Measurements from ENCODE around the gene MOV10L1. TPM values are rescaled to one million over a fixed set of nuclear protein-coding genes. Genes with fewer than 3 reads are reported as not detected.

MOV10L1 gene
- total RNA-seq, 3 donors from 2014 or later: not detected

DNA sequence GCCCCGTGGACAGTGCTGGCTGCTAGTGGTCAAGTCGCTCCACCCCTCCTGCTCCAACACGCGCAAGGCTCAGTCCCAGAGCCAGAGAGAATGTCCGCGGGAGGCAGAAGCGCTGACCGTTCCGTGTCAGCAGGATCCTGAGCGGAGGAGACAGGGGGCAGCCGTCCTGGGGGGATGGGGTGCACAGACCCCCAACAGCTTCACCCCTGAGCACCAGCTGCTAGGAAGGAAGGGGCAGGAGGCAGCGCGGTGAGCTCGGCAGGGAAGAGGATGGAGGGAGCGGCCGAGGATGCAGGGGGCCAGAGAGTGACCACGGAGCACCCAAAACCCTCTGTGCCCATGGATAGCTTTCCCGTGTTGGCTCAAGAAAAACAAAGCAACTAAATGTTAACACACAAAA is 25.4 kb upstream of the MOV10L1 start:
- no peaks in the 10 kb centered on the region for H3K9me3 Mint-ChIP-seq
- H3K4me1 Mint-ChIP-seq (ENCODE audit: low read depth): peaks cover 1% of the 10 kb centered on the region
- no peak for ATAC-seq
- H3K36me3 Mint-ChIP-seq (ENCODE audit: insufficient read depth): no peaks in the 10 kb centered on the region
- H3K4me3 Mint-ChIP-seq: no peak overlapping the region
- H3K27me3 Mint-ChIP-seq (ENCODE audit: low read depth): peaks cover 13% of the 10 kb centered on the region
- no peak for DNase-seq

DNA sequence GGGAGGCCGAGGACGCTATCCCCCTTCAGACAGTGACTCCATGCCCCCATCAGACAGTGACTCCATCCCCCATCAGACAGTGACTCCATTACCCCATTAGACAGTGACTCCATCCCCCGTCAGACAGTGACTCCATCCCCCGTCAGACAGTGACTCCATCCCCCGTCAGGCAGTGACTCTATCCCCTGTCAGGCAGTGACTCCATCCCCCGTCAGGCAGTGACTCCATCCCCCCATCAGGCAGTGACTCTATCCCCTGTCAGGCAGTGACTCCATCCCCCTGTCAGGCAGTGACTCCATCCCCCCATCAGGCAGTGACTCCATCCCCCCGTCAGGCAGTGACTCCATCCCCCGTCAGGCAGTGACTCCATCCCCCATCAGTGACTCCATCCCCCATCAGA is 22.6 kb upstream of the MOV10L1 start:
- ATAC-seq (no peak), DNase-seq (no peak)
- Mint-ChIP-seq H3K4me3 (no peak overlapping the region), H3K27me3 (ENCODE audit: low read depth) (peaks cover 1% of the 10 kb centered on the region), H3K4me1 (ENCODE audit: low read depth) (no peaks in the 10 kb centered on the region), H3K9me3 (no peaks in the 10 kb centered on the region), H3K36me3 (ENCODE audit: insufficient read depth) (no peaks in the 10 kb centered on the region)

DNA sequence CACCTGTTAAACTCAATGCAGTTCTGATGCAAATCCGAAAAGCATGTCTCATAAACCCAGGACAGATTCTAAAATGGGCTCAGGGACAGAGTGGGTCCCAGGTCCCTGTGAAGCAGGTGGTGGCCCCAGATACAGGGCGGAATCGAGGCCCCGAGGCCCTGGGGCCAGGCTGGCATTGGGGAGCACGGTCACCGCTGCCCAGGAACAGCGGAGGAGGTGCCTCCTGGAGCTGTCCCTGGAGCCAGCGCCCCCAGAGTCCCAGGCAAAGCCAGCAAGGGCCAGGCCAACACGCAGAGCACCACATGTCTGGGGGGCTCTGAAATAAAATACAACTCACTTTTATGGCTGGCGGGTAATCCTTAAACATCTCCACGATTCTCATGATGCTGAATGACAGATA is 21.7 kb upstream of the MOV10L1 start:
- H3K27me3 Mint-ChIP-seq (ENCODE audit: low read depth): peaks cover 1% of the 10 kb centered on the region
- no peak overlapping the region for H3K4me3 Mint-ChIP-seq
- H3K4me1 Mint-ChIP-seq (ENCODE audit: low read depth): no peaks in the 10 kb centered on the region
- ATAC-seq (no peak), DNase-seq (no peak)
- H3K9me3 Mint-ChIP-seq: no peaks in the 10 kb centered on the region
- no peaks in the 10 kb centered on the region for H3K36me3 Mint-ChIP-seq (ENCODE audit: insufficient read depth)

DNA sequence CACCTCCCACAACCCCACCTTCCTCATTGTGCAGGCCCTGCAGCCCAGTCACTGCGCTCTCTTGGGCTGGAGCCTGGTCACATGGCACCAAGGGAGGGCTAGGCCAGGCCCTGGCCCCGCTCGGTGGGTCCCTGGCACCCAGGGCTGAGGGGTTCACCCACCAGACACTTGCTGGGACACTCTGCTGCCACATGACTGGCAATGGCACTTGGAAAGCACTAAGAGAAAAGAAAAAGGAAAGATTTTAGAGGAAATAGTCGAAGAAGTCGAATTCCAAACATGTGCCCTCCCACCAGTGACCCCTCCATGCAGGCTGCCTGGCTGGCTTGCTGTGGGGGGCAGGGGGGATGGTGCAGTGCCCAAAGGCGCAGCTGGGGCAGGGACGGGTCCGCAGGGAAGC is 19.4 kb upstream of the MOV10L1 start:
- H3K4me1 Mint-ChIP-seq (ENCODE audit: low read depth): no peaks in the 10 kb centered on the region
- no peaks in the 10 kb centered on the region for H3K9me3 Mint-ChIP-seq
- DNase-seq: no peak
- peaks cover 1% of the 10 kb centered on the region for H3K27me3 Mint-ChIP-seq (ENCODE audit: low read depth)
- H3K36me3 Mint-ChIP-seq (ENCODE audit: insufficient read depth): no peaks in the 10 kb centered on the region
- H3K4me3 Mint-ChIP-seq: no peak overlapping the region
- ATAC-seq: no peak

DNA sequence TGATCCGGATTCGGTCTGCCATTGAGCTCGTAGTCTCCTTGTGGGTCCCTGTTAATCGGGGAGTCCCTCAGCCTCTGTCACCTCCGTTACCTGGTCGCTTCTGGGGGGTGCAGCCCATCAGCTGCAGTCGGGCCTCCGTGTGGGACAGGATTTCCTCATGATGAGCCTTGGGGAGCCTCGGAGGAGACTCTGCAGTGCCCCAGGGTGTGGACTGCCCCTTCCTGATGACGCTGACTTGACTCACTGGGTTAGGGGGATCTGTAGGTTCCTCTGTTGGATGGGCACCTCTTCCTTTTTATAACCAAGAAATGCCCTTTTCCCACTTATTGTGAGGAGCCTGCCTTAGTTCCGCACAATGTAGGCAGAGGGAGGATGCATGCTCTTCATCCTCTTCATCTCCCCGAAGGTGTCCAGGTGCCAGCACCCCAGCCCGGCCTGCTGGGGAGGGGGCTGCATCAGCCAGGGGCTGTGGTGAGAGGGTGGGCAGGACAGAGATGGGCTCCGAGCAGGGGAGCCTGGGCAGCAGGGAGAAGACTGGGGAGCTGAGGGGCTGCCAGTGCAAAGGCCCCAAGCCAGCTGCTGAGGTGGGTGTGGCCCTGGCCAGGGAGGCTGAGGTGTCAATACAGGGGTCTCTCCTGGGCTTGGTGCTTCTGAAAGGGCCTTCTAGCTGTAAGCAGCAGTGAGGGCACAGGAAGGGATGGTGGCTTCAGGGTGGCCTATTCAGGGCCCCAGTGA is 18.2 kb upstream of the MOV10L1 start:
- Mint-ChIP-seq H3K9me3 (no peaks in the 10 kb centered on the region), H3K4me1 (ENCODE audit: low read depth) (no peaks in the 10 kb centered on the region), H3K36me3 (ENCODE audit: insufficient read depth) (no peaks in the 10 kb centered on the region), H3K27me3 (ENCODE audit: low read depth) (no peaks in the 10 kb centered on the region), H3K4me3 (no peak overlapping the region)
- no peak for DNase-seq
- ATAC-seq: no peak

DNA sequence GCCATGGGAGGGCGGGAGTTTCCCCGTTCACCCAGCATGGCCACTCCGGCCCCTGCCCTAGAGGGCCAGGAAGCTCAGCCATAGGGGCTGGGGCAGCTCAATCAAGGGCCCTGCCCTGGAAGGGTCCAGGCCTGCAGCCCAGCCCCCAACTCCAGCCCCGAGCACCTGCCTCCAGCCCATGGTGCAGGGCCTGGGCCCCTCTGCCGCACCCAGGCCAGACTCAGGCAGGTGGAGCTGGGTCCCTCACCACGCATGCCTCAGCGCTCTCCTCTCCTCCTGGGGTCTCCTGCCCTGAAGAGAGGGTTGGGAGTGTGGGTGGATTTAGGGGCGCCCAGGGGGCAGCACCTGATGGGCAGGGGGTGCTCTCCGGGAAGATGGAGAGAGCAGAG is 17.6 kb upstream of the MOV10L1 start:
- ATAC-seq: no peak
- no peak for DNase-seq
- H3K9me3 Mint-ChIP-seq: no peaks in the 10 kb centered on the region
- no peak overlapping the region for H3K4me3 Mint-ChIP-seq
- H3K4me1 Mint-ChIP-seq (ENCODE audit: low read depth): no peaks in the 10 kb centered on the region
- H3K27me3 Mint-ChIP-seq (ENCODE audit: low read depth): no peaks in the 10 kb centered on the region
- H3K36me3 Mint-ChIP-seq (ENCODE audit: insufficient read depth): no peaks in the 10 kb centered on the region

DNA sequence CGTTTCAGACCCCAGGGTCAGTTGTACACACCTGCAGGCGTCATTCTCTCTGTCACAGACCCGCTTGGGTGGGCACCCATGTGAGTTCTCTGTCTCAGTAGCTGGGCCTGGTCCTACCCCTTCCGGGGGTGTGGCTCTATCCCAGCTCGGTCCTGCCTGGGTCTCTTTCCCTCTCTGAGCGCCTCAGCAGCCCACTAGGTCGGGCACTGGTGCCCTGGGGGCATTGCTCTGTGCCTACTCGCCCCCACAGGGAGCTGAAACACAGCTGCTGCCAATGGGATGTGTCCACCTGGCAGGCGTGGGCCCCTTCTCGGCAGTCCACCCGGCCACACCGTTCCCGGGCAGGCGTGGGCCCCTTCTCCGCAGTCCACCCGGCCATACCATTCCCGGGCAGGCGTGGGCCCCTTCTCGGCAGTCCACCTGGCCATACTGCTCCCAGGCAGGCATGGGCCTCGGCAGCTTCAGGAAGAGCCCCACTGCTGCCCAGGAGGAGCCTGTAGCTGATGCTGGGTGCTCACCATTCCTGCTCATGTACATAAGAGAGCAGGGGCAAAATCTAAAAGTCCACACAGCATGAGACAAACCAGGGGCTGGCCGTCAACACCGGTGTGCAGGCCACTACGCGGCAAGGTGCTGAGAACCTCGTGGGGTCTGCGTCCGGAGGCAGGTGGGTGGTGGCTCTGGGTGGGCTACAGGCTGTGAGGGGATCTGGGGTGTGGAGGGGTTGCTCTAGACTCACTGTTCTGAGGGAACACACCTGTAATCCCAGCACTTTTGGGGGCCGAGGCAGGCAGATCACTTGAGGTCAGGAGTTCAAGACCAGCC is 16.9 kb upstream of the MOV10L1 start:
- H3K27me3 Mint-ChIP-seq (ENCODE audit: low read depth): no peaks in the 10 kb centered on the region
- ATAC-seq: no peak
- H3K4me3 Mint-ChIP-seq: no peak overlapping the region
- no peaks in the 10 kb centered on the region for H3K9me3 Mint-ChIP-seq
- no peaks in the 10 kb centered on the region for H3K36me3 Mint-ChIP-seq (ENCODE audit: insufficient read depth)
- H3K4me1 Mint-ChIP-seq (ENCODE audit: low read depth): no peaks in the 10 kb centered on the region
- DNase-seq: no peak

DNA sequence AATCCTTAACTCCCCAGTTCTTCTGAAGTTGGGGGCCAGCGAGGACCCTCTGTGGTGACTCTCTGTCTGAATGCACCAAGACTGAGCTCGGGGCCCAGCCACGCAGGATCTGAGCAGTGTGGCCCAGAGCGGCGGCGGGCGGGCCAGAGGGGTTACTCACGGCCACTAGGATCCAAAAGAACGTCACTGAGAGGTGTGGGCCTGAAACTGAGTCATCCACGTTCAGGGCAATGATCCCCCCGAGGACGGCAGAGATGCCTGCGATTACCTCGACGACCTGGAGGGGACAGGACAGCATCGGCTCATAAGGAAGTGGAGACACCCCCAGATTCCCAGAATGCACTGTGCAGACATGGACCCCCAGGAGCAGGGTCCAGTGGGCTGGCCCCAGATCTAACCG is 15.8 kb upstream of the MOV10L1 start:
- ATAC-seq: no peak
- H3K4me3 Mint-ChIP-seq: no peak overlapping the region

DNA sequence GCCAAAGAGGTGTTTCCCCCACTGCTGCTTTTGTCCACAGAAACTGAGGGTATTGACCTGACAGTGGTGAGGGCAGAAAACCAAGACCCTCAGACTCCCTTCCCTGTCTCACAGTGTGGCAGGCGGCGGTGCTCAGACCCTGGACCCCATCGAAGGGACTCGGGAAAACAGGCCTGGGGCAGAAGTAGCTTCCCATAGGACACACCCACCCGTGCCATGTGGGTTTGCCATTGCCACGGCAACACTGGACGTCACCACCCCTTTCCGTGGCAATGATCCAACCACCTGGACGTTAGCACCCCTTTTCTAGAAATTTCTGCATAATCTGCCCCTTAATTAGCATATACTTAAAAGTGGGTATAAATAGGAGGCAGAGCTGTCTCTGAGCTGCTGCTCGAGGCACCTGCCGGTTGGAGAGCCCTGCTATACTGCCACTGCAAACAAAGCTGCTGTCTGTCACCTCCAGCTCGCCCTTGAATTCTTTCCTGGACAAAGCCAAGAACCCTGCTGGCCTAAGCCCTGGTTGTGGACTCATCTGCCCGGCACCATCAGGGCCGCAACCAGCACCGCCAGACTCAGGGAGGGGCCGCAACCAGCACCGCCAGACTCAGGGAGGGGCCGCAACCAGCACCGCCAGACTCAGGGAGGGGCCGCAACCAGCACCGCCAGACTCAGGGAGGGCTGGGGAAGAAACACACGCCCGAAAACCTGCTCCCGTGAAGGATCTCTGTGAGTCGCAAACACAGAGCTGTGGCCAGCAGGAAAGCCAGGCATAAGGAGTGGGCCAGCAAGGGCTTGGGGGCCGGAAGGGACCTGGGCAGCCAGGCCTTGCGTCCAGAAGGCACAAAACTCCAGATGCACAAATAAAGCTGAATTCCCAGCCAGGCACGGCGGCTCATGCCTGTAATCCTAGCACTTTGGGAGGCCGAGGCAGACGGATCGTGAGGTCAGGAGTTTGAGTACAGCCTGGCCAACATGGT is 15.0 kb upstream of the MOV10L1 start:
- no peaks in the 10 kb centered on the region for H3K9me3 Mint-ChIP-seq
- DNase-seq: no peak
- H3K4me3 Mint-ChIP-seq: no peak overlapping the region
- H3K4me1 Mint-ChIP-seq (ENCODE audit: low read depth): no peaks in the 10 kb centered on the region
- no peaks in the 10 kb centered on the region for H3K27me3 Mint-ChIP-seq (ENCODE audit: low read depth)
- no peaks in the 10 kb centered on the region for H3K36me3 Mint-ChIP-seq (ENCODE audit: insufficient read depth)
- ATAC-seq: no peak

More for the DNA sequence above, 15.8 kb upstream of the MOV10L1 start:
- Mint-ChIP-seq H3K9me3 (no peaks in the 10 kb centered on the region), H3K27me3 (ENCODE audit: low read depth) (no peaks in the 10 kb centered on the region), H3K36me3 (ENCODE audit: insufficient read depth) (no peaks in the 10 kb centered on the region), H3K4me1 (ENCODE audit: low read depth) (no peaks in the 10 kb centered on the region)
- DNase-seq: no peak

DNA sequence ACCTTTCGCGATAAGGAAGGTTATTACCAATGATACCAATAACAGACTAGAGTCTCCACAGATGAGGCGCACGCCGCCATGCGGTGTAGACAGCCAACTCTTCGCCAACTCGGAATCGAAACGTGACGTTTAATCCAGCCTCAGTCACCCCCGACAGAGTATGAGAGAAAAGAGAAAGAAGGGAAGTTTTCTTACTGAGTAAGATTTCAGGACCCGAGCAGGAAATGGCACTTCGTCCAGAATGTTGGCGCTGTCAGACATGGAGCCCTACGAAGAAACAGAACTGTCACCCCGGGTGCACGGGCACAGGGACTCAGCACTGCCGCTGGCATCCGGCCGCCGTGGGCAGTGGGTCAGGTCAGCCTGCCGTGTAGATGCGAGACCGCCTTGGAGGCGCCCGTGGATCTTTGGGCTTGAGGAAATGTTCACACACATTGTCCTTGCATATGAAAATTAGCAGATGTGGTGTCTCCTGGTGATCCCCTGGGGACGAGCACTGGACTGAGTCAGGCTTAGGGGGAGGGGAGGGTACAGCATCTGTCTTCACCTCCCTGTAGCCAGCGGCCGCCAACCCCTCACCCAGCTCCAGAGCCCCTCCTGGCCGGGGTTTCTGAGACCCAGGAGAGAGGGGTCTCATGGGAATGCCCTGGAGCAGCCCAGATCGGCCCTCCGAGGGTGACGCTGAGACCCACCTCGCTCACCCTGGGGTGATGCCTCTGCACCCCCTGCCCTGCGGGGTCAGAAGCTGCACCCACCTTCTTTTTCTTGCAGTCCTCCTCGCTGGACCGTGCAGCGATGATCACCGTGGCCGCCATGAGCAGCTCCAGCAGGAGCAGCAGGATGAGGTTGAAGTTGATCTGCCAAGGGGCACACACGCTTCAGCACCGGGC is 12.9 kb upstream of the MOV10L1 start:
- Mint-ChIP-seq H3K9me3 (no peaks in the 10 kb centered on the region), H3K4me1 (ENCODE audit: low read depth) (no peaks in the 10 kb centered on the region), H3K4me3 (no peak overlapping the region), H3K36me3 (ENCODE audit: insufficient read depth) (no peaks in the 10 kb centered on the region), H3K27me3 (ENCODE audit: low read depth) (peaks cover 2% of the 10 kb centered on the region)
- no peak for DNase-seq
- no peak for ATAC-seq

DNA sequence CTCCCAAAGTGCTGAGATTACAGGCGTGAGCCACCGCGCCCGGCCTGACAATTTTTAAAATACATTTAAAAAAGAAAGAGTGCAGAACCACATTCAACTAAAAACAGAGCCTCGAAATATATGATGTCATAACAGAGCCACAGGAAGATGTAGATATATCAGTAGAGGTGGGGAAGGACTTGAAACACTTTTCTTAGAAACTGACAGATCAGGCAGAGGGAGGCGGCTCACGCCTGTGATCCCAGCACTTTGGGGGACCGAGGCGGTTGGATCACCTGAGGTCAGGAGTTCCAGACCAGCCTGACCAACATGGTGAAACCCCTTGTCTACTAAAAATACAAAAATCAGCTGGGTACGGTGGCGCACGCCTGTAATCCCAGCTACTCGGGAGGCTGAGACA is 11.6 kb upstream of the MOV10L1 start:
- Mint-ChIP-seq H3K9me3 (no peaks in the 10 kb centered on the region), H3K4me1 (ENCODE audit: low read depth) (no peaks in the 10 kb centered on the region), H3K27me3 (ENCODE audit: low read depth) (peaks cover 10% of the 10 kb centered on the region), H3K4me3 (no peak overlapping the region), H3K36me3 (ENCODE audit: insufficient read depth) (no peaks in the 10 kb centered on the region)
- no peak for DNase-seq
- ATAC-seq: no peak

DNA sequence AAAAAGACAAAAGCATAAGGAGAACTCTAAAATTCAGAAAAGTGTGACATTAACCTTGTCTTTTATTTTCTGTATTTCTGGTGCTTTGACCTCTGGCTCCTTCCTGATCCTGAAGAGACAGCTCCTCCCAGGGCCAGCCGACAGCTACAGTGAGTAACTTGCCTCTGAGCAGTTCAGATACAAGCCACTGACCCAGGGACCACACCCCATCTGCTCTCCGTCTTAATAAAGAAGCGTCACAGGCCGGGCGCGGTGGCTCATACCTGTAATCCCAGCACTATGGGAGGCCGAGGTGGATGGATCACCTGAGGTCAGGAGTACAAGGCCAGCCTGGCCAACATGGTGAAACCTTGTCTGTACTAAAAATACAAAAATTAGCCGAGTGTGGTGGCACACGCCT is 11.0 kb upstream of the MOV10L1 start:
- Mint-ChIP-seq H3K4me3 (no peak overlapping the region), H3K27me3 (ENCODE audit: low read depth) (peaks cover 14% of the 10 kb centered on the region), H3K4me1 (ENCODE audit: low read depth) (no peaks in the 10 kb centered on the region), H3K36me3 (ENCODE audit: insufficient read depth) (no peaks in the 10 kb centered on the region), H3K9me3 (no peaks in the 10 kb centered on the region)
- ATAC-seq (no peak), DNase-seq (no peak)

DNA sequence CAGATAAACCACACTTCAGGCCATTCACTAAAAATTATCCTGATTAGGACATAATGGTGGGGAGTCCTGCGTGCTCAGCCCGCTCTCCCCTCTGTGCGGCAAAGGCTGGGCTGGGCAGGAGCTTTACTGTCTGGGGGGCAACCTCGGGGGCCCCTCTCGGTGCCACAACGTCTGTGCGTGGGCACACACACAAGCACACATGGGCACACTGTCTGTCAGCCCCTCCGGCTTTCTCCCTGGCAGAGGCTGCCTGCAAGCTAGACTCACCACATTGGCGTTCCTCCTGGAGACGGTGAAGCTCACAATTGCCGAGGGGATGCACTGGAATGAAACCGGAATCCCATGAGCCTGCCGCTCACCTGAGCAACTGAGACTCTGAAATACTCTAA is 9.7 kb upstream of the MOV10L1 start:
- DNase-seq (no peak), ATAC-seq (no peak)
- Mint-ChIP-seq H3K4me3 (no peak overlapping the region), H3K36me3 (ENCODE audit: insufficient read depth) (no peaks in the 10 kb centered on the region), H3K9me3 (no peaks in the 10 kb centered on the region), H3K4me1 (ENCODE audit: low read depth) (no peaks in the 10 kb centered on the region), H3K27me3 (ENCODE audit: low read depth) (peaks cover 14% of the 10 kb centered on the region)
